ENCODE measurements around the gene FAM78A. TPM values are rescaled to one million over a fixed set of nuclear protein-coding genes. Genes with fewer than 3 reads are reported as not detected.

The FAM78A gene
- polyA plus RNA-seq, 1 experiment, result 0.40 TPM

DNA sequence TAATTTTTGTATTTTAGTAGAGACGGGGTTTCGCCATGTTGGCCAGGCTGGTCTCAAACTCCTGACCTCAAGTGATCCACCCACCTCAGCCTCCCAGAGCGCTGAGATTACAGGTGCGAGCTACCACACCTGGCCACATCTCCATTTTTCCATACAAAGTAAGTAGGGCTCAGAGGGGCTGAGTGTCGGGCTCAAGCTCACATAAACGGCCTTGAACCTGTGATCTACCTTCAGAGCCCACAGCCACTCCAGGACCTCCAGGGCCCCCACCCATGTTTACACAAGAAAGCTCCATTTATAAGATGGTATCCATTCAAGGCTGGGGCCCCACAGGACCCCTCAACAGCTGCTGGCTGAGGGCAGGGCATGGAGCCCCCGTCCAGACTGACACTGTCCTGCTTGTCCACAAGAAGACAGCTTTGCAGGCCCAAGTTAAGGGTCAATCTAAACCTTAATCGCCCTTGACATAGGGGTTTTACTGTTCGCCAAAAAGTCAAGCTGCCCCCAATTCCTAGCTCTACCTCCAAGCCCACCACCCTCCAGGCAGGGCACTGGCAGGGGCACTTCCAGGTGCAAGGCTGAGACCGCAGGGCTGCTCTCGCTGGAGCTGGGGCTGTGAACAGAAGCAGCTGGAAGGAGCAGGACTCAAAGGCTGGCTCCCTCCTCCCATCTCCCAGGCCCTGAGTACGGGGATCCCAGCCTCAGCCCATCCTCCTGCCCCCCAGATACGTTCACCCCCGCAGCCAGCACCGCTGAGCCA is 18.9 kb downstream of the FAM78A start:
- ChIA-PET CTCF (interaction anchor here (1.5 kb wide), 1 partner anchor 12 kb away, joined by 4 read pairs; no protein-coding TSS in a partner anchor), POLR2A (no interaction called here)
- DNase-seq (ENCODE audit: low read depth, low spot score), result no peak
- no peaks in the 10 kb centered on the region; the same call in 1 of the 2 replicates for H3K9me3 ChIP-seq (ENCODE audit: control insufficient read depth, insufficient read depth, low read length)
- TF ChIP-seq CTCF (IDR thresholded peaks at IDR 0.05; ENCODE audit: low read depth, low read length), result no peak
- no peak overlapping the region for H3K27ac ChIP-seq (ENCODE audit: low read depth, low read length)
- H3K27me3 ChIP-seq (ENCODE audit: control insufficient read depth, insufficient read depth, low read length), result no peaks in the 10 kb centered on the region
- H3K4me3 ChIP-seq (ENCODE audit: low read depth, low read length), result no peak overlapping the region

- DNase-seq (ENCODE audit: low read depth, low spot score), result no peak
- ChIA-PET CTCF (interaction anchor here (0.5 to 1.5 kb wide), 2 partner anchors 10 to 62 kb away, joined by 4 read pairs; no protein-coding TSS in a partner anchor), POLR2A (interaction anchor here (0.7 to 0.9 kb wide), 2 partner anchors 17 to 122 kb away, joined by 3 to 7 read pairs; no protein-coding TSS in a partner anchor)
- Histone ChIP-seq H3K9me3 (ENCODE audit: control insufficient read depth, insufficient read depth, low read length) (no peaks in the 10 kb centered on the region; the same call in 1 of the 2 replicates), H3K27me3 (ENCODE audit: control insufficient read depth, insufficient read depth, low read length) (no peaks in the 10 kb centered on the region), H3K27ac (ENCODE audit: low read depth, low read length) (peak overlapping the region; percentile 82), H3K4me3 (ENCODE audit: low read depth, low read length) (no peak overlapping the region)
- TF ChIP-seq CTCF (IDR thresholded peaks at IDR 0.05; ENCODE audit: low read depth, low read length), result no peak
Measured at GRCh38 chr9:131255676-131256197, 20.6 kb downstream of the FAM78A start.

- H3K4me3 ChIP-seq (ENCODE audit: low read depth, low read length), result no peak overlapping the region
- CTCF ChIA-PET, result no interaction called here
- no peak for DNase-seq (ENCODE audit: low read depth, low spot score)
- no peak for TF ChIP-seq CTCF (IDR thresholded peaks at IDR 0.05; ENCODE audit: low read depth, low read length)
- no peaks in the 10 kb centered on the region for H3K27me3 ChIP-seq (ENCODE audit: control insufficient read depth, insufficient read depth, low read length)
- H3K9me3 ChIP-seq (ENCODE audit: control insufficient read depth, insufficient read depth, low read length), result no peaks in the 10 kb centered on the region; the same call in 1 of the 2 replicates
- POLR2A ChIA-PET, result no interaction called here
- H3K27ac ChIP-seq (ENCODE audit: low read depth, low read length), result no peak overlapping the region
Measured at GRCh38 chr9:131254626-131255025, 21.7 kb downstream of the FAM78A start.

DNA sequence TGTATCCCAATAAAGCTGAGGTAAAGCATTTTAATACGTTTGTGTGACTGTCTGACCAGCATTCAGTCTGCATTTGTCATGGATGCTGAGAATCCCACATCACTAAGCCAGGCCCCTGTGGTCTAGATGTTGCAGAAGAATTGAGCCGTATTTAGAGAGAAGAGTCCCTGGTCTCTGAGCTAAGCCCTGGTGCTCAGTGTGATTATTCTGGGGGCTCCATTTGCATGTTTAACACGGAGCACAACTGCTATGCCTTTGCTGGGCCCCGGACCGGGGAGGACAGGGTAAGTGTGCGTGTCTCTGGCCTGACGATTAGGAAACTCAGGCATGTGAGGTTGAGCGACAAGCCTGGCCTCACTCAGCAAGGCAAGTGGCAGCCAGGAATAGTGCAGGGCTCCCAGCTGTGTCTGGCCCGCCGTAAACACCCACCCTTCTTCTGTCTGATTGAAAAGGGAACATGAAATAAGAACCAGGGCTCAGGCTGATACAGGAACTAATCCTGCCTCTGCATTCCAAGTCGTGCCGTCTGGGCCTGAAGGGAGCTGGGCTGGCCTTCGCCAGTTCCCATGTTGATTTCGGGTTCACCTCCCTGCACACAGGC is 22.3 kb downstream of the FAM78A start:
- ChIA-PET POLR2A (interaction anchor here (0.5 kb wide), 1 partner anchor 119 kb away, joined by 3 read pairs; no protein-coding TSS in a partner anchor), CTCF (no interaction called here)
- no peak overlapping the region for H3K4me3 ChIP-seq (ENCODE audit: low read depth, low read length)
- DNase-seq (ENCODE audit: low read depth, low spot score), result no peak
- no peak for TF ChIP-seq CTCF (IDR thresholded peaks at IDR 0.05; ENCODE audit: low read depth, low read length)
- no peaks in the 10 kb centered on the region; the same call in 1 of the 2 replicates for H3K9me3 ChIP-seq (ENCODE audit: control insufficient read depth, insufficient read depth, low read length)
- no peak overlapping the region for H3K27ac ChIP-seq (ENCODE audit: low read depth, low read length)
- H3K27me3 ChIP-seq (ENCODE audit: control insufficient read depth, insufficient read depth, low read length), result no peaks in the 10 kb centered on the region

DNA sequence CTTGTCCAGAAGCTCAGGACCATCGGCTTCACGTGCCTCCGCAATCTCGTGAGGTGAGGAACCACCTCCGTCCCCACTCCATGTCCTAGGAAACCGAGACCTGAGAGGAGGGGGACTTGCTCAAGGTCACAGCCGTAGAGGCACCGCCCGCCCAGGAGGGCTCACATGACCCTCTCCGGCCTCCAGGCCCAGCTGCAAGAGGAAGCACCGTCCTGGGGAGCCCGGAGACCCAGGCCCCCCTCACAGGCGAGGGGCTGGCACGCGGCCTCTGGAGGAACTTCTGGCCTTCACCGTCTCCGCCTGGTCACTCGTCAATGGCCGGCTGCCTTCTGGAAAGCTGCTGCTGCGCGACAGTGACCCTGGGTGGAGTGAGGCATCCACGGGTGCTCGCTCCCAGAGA is 24.2 kb downstream of the FAM78A start:
- ChIA-PET POLR2A (interaction anchor here (1.1 kb wide), 1 partner anchor 13 kb away, joined by 5 read pairs; no protein-coding TSS in a partner anchor), CTCF (no interaction called here)
- H3K27me3 ChIP-seq (ENCODE audit: control insufficient read depth, insufficient read depth, low read length), result peaks cover 6% of the 10 kb centered on the region
- H3K27ac ChIP-seq (ENCODE audit: low read depth, low read length), result no peak overlapping the region
- no peak for DNase-seq (ENCODE audit: low read depth, low spot score)
- TF ChIP-seq CTCF (IDR thresholded peaks at IDR 0.05; ENCODE audit: low read depth, low read length), result no peak
- no peak overlapping the region for H3K4me3 ChIP-seq (ENCODE audit: low read depth, low read length)
- H3K9me3 ChIP-seq (ENCODE audit: control insufficient read depth, insufficient read depth, low read length), result no peaks in the 10 kb centered on the region; the same call in 1 of the 2 replicates

All from AG04450 (cell line).